HG02840 (cell line): Measurements from ENCODE around the gene MAP4K5.
"Not testable (repeated sequence)": the region's sequence is repeated elsewhere in the genome, so short reads cannot be mapped to it uniquely, and the experiment has no call there.

Experiments
- ATAC-seq: cut with Tn5 transposase; IDR thresholded peaks from one replicate; pipeline ENCODE4 v1.9.1; 2021; ENCODE audit warnings: mild to moderate bottlenecking, moderate library complexity, moderate number of reproducible peaks; ENCODE audit not compliant: unreplicated experiment, low FRiP score

Gene MAP4K5

GRCh38 chr14:50533241-50533705 lies 904 bp upstream of the MAP4K5 start:
- ATAC-seq, result peak; percentile 7

- peak; percentile 33 for ATAC-seq
These were observed 521 bp downstream of the MAP4K5 start for GRCh38 chr14:50531595-50532501.

GRCh38 chr14:50530794-50531365 lies 1.5 kb downstream of the MAP4K5 start:
- no peak for ATAC-seq

DNA sequence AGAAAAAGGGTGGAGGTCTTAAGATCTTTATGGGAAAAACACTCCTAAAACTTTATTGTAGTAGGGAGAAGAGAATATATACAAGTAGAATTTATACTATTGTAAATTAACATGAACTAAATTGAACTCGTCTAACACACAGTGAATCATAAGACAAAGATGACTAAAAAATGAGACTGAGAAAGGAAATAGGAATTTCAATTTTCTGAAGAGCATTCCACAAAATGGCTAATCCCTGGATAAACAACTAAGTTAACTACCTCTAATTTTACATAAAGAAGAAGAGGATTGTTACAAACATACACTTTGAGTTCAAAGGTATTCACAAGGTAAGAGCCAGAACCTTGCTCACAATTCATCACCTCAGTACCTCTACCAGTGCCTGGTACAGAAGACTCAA lies 2.0 kb downstream of the MAP4K5 start:
- no peak for ATAC-seq

DNA sequence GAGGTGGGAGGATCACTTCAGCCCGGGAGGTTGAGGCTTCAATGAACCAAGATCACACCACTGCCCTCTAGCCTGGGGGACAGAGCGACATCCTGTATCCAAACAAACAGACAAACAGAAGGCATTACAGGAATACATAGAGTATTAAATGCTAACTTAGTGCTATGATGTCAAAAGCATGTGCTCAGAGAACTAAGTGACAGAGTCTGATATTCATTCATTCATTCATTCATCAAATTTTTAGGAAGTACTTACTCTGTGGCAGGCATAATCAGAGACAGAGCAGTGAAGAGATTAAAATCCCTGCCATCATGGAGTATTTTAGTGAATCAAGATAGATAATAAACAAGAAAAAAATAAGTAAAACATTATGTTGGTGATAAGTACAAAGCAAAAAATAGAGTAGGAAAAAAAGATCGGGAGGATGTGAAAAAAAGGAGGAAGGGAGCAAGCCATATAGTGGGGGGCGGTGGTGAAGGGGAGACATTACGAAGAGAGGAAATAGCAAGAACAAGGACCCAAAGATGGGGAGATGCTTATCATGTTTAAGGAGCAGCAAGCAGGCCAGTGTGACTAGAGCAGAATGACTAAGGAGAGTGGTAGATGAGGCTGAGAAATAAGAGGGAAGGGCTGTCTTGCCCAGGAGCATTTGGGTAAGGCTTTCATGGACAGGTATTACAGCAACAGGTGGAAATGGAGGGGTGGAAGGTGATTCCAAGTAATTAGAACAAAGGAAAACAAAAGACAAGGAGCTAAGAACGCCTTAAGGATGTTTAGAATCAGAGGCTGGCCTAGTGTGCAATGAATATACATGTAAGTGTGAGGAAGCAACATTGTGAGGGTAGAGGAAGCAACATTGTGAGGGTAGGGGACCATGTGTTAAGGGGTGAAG lies 2.8 kb downstream of the MAP4K5 start:
- ATAC-seq, result no peak

DNA sequence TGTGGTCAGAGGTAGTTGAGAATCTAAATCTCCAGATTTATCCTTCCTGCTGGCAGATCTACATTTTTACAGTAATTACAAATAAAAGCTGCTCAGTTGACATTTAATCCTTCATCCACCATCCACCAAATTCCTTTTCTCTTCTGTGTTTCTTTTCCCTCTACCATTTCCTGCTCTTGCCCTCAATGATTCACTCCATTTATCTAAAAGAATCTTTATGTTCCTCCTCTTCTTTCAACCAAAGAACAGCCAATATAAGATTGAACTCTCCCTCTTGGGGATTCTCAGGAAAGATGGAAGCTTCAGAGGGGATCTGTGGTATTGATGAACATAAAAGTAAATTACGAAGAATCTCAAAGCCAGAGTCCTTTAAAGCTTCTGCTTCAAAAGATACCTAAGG lies 4.4 kb downstream of the MAP4K5 start:
- no peak for ATAC-seq

DNA sequence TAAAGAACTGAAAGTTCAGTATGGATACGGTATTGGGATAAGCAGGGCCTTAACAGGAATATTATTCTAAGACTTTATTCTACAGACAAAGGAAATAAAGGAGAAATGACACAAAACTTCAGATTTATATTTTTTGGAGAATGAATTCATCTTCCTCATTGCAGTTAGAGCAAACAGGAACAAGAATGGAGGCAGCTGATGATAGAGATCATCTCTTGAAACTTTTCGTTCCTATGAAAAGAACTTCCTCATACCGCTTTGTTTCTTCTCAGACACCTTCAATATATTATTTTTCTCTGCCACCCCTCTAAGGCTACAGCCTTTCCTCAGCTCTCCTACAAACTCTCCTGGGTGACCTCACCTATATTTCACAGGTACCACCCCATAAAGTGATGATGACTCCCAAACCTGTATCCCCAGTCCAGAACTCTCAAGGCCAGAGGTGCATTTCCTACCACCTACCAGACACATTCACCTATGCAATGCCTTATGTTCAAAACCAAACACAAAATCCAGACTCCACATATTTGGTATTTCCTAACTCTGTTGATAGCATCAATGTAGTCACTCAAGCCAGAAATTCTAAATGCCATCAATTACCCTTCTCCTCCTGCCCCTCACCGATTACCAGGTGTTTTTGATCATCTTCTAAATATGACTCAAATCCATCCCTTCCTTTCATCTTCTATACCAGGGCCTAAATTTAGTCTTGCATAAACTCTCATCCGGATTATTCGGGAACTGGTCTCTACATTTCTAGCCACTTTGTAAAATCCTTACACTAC lies 7.4 kb downstream of the MAP4K5 start:
- ATAC-seq, result no peak

DNA sequence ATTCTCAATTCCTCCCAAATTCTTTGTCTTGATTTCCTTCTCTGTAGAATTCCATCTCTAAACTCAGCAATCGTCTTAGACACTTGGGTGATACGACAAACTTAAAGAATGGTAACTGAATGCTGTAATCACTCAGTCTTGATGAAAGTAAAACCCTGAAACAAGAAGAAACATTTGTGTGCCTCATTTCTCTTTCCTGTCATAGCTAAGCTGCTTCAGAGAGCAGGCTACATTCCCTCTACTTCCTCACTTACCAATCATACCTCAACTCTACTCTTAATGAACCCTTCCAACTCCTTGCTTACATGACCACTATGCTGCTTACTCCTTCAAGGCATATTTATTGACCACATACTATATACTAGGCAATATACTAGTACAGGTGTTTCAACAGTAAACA lies 8.3 kb downstream of the MAP4K5 start:
- peak; percentile 28 for ATAC-seq

GRCh38 chr14:50523271-50524041 lies 8.9 kb downstream of the MAP4K5 start:
- no peak for ATAC-seq

GRCh38 chr14:50521912-50522341 lies 10.4 kb downstream of the MAP4K5 start:
- peak; percentile 65 for ATAC-seq

DNA sequence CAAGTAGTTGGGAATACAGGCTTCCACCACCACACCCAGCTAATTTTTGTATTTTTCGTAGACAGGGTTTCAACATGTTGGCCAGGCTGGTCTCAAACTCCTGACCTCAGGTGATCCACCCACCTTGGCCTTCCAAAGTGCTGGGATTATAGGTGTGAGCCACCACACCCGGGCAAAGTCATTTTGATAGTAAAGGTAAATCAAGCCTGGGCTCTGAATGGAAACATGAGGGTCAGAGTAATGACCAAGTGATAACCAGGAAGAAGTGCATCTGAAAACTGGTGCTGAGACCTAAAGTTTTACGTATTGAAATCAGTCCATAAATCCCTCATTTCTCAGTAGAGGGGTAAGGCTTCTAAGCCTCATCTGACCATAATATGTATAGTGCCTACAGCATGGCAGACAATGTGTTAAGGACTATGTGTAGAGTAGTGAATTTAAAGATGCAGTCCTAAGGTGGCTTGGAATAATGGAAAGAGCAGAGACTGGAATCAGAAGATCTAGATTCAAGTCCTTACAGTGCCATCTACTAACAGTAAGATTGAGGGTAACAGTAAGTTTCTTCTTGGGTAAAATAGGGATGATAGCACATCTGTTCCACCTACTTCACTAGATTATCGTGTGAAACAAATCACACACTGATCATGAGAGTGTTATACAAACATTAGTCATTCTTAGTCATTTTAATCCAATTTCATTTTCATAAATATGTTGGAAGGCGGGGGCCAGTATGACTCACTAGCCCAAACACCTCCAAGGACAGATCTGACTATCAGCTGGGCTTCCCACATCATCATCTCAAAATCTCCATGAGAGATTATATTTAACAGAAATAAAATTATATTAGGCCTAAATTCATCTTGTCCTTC lies 11.2 kb downstream of the MAP4K5 start:
- peak; percentile 61 for ATAC-seq

- ATAC-seq, result no peak
These were observed 16.3 kb downstream of the MAP4K5 start for GRCh38 chr14:50516091-50516490.

- no peak for ATAC-seq
These were observed 19.9 kb downstream of the MAP4K5 start for GRCh38 chr14:50512463-50512862.

GRCh38 chr14:50510157-50510556 lies 22.2 kb downstream of the MAP4K5 start:
- ATAC-seq, result no peak

DNA sequence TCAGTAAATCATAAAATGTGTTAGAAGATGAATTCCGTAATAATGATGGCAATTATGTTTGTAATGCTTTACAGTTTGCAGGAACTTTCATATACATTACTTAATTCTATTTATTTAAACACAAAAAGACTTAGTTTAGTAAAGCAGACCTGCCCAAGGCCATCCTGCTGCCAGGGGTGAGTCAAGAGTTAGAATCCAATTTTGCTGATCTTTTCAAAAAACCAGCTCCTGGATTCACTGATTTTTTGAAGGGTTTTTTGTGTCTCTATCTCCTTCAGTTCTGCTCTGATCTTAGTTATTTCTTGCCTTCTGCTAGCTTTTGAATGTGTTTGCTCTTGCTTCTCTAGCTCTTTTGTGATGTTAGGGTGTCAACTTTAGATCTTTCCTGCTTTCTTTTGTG lies 25.3 kb downstream of the MAP4K5 start:
- ATAC-seq, result not testable (repeated sequence)

DNA sequence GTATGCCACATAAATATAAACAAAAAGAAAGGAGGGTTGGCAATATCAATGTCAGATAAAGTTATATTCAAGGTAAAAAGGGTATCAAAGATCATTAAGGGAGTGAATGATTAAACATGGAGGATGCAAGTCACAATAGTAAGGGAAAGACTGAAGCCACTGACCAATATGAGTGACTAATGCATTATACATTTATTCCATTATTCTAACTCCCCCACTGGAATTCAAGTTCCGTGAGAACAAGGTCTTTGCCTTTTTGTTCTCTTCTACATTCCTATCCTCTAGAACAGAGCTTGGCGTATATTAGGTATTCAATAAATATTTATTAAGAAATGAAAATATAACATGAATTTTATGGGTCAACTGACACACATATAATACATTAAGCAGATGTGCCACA lies 30.7 kb downstream of the MAP4K5 start:
- no peak for ATAC-seq

GRCh38 chr14:50497351-50497750 lies 35.0 kb downstream of the MAP4K5 start:
- no peak for ATAC-seq

DNA sequence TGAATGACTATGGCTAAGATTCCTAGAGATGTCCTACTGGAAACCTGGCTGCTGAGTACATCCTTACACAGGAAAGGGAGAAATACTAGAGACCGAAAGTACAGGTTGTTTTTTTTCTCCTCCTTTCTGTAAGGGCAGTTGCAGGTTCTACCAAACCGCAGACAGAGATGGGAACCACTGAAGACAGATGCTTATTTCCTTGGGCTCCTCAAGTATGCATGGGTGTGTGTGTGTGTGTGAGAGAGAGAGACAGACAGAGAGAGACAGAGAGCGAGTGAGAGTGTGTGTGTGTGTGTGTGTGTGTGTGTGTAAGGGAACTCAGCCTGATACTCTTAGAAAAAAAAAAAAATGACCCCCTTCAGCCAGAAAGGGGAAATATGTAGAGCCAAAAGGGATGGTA lies 42.5 kb downstream of the MAP4K5 start:
- ATAC-seq, result no peak
